Measurements from ENCODE around the gene ATP1A3.
A peak's percentile ranks its signal among the peaks of the same experiment; 100 is the strongest.

The ATP1A3 gene

DNA sequence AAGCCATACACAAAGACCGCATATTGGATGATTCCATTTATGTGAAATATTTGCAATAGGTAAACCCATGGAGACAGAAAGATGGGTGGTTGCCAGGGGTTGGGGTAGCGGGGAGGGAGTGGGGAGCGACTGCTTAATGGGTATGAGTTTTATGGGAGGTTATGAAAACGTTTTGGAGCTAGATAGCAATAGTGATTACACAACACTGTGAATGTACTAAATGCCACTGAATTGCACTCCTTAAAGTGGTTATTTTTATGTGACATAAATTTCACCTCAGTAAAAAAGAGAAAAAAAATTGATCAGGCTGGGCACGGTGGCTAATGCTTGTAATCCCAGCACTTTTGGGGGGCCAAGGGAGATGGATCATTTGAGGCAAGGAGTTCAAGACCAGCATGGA, 39.4 kb upstream of the ATP1A3 start:
- TF ChIP-seq, protein P1, sequence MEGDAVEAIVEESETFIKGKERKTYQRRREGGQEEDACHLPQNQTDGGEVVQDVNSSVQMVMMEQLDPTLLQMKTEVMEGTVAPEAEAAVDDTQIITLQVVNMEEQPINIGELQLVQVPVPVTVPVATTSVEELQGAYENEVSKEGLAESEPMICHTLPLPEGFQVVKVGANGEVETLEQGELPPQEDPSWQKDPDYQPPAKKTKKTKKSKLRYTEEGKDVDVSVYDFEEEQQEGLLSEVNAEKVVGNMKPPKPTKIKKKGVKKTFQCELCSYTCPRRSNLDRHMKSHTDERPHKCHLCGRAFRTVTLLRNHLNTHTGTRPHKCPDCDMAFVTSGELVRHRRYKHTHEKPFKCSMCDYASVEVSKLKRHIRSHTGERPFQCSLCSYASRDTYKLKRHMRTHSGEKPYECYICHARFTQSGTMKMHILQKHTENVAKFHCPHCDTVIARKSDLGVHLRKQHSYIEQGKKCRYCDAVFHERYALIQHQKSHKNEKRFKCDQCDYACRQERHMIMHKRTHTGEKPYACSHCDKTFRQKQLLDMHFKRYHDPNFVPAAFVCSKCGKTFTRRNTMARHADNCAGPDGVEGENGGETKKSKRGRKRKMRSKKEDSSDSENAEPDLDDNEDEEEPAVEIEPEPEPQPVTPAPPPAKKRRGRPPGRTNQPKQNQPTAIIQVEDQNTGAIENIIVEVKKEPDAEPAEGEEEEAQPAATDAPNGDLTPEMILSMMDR (IDR thresholded peaks at IDR 0.05; ENCODE audit: low read length, missing control alignments), result no peak
- H3K4me3 ChIP-seq (replicated peaks; ENCODE audit: low read depth, low read length), result no peak overlapping the region
- no peak for DNase-seq (ENCODE audit: low read depth)

DNA sequence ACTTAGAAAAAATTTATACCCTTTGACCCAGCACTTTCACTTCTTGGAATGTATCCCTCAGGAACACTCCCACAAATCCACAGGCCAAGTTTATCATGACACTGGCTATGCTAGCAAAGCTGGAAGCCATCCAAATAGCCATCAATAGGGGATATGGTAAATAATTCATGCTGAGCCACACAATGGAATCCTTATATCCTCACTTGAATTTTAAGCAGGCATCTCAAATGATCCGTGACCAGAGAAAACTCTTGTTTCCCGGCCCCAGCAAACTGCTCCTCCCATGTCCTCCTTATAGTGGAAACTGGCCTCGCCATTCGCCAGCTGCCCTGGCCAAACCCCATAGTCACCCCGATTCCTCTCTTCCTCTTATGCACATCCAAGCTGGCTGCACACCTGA, 38.4 kb upstream of the ATP1A3 start:
- H3K4me3 ChIP-seq (replicated peaks; ENCODE audit: low read depth, low read length), result no peak overlapping the region
- TF ChIP-seq, protein P1 (IDR thresholded peaks at IDR 0.05; ENCODE audit: low read length, missing control alignments), result no peak
- no peak for DNase-seq (ENCODE audit: low read depth)

DNA sequence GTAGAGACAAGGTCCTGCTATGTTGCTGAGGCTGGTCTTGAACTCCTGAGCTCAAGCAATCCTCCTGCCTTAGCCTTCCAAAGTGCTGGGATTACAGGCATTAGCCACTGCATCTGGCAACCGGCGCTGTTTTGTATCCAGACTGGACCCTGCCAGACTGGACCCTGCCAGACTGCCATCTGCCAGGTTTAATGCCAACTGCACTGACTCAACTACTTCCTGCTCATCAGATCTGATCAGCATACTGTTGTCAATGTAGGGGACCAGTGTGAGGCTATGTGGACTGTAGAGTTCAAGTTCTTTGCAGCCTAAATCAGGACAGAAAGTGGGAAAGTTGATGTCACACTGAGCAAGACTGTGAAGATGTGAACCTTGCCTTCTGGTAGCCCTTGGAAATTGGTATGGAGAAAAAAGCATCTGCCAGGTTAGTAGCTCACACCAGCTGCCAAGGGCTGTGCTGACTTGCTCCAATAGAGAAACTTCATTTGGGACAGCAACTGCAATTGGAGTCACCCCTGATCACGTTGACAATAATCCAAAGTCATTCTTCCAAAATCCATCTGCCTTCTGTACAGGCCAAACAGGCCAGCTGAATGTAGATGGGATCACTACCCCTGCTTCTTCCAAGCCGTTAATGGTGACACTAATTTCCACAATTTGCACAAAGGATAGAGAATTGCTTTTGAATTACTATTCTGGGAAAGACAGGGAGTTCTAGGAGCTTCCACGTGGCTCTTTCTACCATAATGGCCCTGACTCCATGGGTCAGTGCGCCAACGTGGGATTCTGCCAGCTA, 36.8 kb upstream of the ATP1A3 start:
- TF ChIP-seq, protein P1 (IDR thresholded peaks at IDR 0.05; ENCODE audit: low read length, missing control alignments), result no peak
- DNase-seq (ENCODE audit: low read depth), result no peak
- H3K4me3 ChIP-seq (replicated peaks; ENCODE audit: low read depth, low read length), result no peak overlapping the region

DNA sequence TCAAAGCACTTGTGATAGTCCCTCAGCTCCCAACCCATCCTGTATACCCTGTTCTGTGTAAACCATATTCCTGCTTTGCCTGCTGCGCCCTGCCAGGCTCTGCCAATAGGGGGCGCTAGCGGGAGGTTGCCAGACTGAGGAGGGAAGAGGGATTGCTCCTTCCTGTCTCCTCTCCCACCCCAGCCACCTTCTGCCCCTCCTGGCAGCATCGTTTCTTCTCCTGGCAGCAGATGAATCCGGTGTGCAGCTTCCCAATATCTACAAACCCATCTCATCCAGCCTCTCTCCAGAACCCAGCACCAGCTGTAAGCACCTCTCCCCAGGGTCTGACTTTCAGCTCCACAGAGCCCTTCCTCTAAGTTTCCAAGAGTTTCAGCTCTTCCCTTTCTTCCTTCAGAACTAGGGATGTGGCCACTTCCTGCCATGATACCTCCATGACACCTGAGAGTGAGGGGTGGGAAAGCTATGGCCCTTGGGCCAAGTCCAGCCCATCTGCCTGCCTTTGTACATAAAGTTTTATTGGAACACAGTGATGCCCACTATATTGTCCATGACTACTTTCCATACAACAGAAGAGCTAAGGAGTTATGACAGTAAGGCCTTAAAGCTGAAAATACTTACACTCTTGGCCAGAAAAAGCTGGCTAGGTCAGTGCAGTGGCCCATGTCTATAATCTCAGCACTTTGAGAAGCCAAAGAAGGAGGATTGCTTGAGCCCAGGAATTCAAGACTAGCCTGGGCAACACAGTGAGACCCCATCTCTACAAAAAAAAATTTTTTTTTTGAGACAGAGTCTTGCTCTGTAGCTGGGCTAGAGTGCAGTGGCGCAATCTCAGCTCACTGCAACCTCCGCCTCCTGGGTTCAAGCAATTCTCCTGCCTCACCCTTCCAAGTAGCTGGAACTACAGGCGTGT, 34.5 kb upstream of the ATP1A3 start:
- H3K4me3 ChIP-seq (replicated peaks; ENCODE audit: low read depth, low read length), result no peak overlapping the region
- DNase-seq (ENCODE audit: low read depth), result no peak
- TF ChIP-seq, protein P1 (IDR thresholded peaks at IDR 0.05; ENCODE audit: low read length, missing control alignments), result peak; percentile 47

DNA sequence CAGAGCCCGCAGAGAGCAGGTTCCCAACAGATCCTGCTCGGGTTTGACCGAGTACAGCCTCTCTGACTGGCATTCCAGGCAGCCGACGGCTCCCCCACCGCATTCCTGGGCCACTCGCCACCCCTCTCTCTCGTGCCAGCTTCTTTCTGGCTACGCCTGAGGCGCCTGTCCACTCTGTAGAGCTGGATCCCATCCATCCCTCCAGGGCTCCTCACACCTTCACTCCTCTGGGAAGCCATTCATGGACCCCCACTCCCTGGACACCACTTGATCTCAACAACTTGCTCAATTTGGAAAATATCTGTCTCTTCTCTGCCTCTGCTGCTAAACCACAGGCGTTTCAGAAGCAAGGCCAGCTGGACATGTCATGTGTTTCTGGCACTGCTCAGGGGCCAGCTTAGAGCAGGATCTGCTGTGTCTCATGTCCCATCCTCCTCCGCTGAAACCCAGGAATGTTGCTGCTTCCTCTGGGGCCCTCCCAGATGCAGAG, 30.6 kb upstream of the ATP1A3 start:
- TF ChIP-seq, protein P1 (IDR thresholded peaks at IDR 0.05; ENCODE audit: low read length, missing control alignments), result no peak
- peak; percentile 40 for DNase-seq (ENCODE audit: low read depth)
- H3K4me3 ChIP-seq (replicated peaks; ENCODE audit: low read depth, low read length), result no peak overlapping the region

DNA sequence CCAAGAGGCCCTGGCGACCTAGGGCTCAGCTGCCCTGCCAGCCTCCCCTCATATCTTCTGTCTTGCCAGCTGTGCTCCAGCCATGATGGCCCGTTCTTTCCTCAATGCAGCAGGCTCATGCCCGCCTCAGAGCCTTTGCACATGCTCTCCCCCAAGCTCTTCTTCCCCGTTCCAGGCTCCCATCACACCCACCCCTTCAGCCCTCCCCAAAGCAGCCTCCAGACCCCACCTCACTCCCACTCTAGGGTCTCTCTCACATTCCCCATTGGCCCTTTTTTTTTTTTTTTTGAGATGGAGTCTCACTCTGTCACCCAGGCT, 29.9 kb upstream of the ATP1A3 start:
- DNase-seq (ENCODE audit: low read depth), result no peak
- no peak overlapping the region for H3K4me3 ChIP-seq (replicated peaks; ENCODE audit: low read depth, low read length)
- TF ChIP-seq, protein P1 (IDR thresholded peaks at IDR 0.05; ENCODE audit: low read length, missing control alignments), result no peak
